MM.1S (cell line): Measurements from ENCODE around the gene CYP4F12.

Experiments
- DNase-seq: peaks from one replicate; pipeline ENCODE4 v3.0.0-alpha.2; 2015
- H2AFZ ChIP-seq: fragments of 300-600 bp; sonication (generic); 2 replicates; pipeline ENCODE4 v1.6.0; 2016; ENCODE audit warnings: antibody characterized with exemption, low read length
- H3F3A ChIP-seq: fragments of 300-600 bp; sonication (generic); 2 replicates; pipeline ENCODE4 v1.6.1; 2016; ENCODE audit warnings: mild to moderate bottlenecking, antibody characterized with exemption, low read length, moderate library complexity, mixed read lengths; ENCODE audit not compliant: insufficient read depth
- H3K27ac ChIP-seq: fragments of 300-600 bp; sonication (generic); 2 replicates; pipeline ENCODE4 v1.5.1; 2016; ENCODE audit warnings: mild to moderate bottlenecking, low read length
- H3K27me3 ChIP-seq: fragments of 300-600 bp; sonication (generic); replicated peaks from 2 replicates; pipeline ENCODE4 v1.6.0; 2016; ENCODE audit warnings: low read length; ENCODE audit not compliant: insufficient read depth
- H3K36me3 ChIP-seq: fragments of 300-600 bp; sonication (generic); replicated peaks from 2 replicates; pipeline ENCODE4 v1.6.1; 2016; ENCODE audit warnings: mild to moderate bottlenecking, low read length, mixed read lengths; ENCODE audit not compliant: insufficient read depth
- H3K4me1 ChIP-seq: fragments of 300-600 bp; sonication (generic); 2 replicates; pipeline ENCODE4 v1.6.1; 2016; ENCODE audit warnings: low read length, mixed read lengths
- H3K4me2 ChIP-seq: fragments of 300-600 bp; sonication (generic); 2 replicates; pipeline ENCODE4 v1.6.0; 2016; ENCODE audit warnings: low read depth, low read length
- H3K4me3 ChIP-seq: fragments of 300-600 bp; sonication (generic); 2 replicates; pipeline ENCODE4 v1.5.1; 2016; ENCODE audit warnings: low read length, mixed read lengths
- H3K79me2 ChIP-seq: fragments of 300-600 bp; sonication (generic); 2 replicates; pipeline ENCODE4 v1.6.1; 2016; ENCODE audit warnings: mixed run types, low read length, mixed read lengths
- H3K9ac ChIP-seq: fragments of 300-600 bp; sonication (generic); 2 replicates; pipeline ENCODE4 v1.6.1; 2016; ENCODE audit warnings: low read length, mixed read lengths
- H3K9me2 ChIP-seq: fragments of 300-600 bp; sonication (generic); replicated peaks from 2 replicates; pipeline ENCODE4 v1.6.1; 2016; ENCODE audit warnings: mild to moderate bottlenecking, low read length, mixed read lengths; ENCODE audit not compliant: insufficient read depth
- H3K9me3 ChIP-seq: fragments of 300-600 bp; sonication (generic); replicated peaks from 2 replicates; pipeline ENCODE4 v1.6.1; 2016; ENCODE audit warnings: mild to moderate bottlenecking, low read length, mixed read lengths; ENCODE audit not compliant: insufficient read depth
- H4K20me1 ChIP-seq: fragments of 300-600 bp; sonication (generic); 2 replicates; pipeline ENCODE4 v1.6.1; 2016; ENCODE audit warnings: mild to moderate bottlenecking, low read length, moderate library complexity, mixed read lengths; ENCODE audit not compliant: insufficient read depth
- EZH2 ChIP-seq: fragments of 300-600 bp; sonication (generic); optimal IDR thresholded peaks from 2 replicates; pipeline ENCODE3; 2017; ENCODE audit warnings: low read depth, mild to moderate bottlenecking, antibody characterized with exemption, low read length, mixed read lengths
- EZH2phosphoT487 ChIP-seq: fragments of 300-600 bp; sonication (generic); IDR thresholded peaks from 2 replicates; pipeline ENCODE4 v1.6.1; 2018; ENCODE audit warnings: antibody characterized with exemption, low read length
- TF ChIP-seq, protein P1 (sequence below): fragments of 300-600 bp; sonication (generic); IDR thresholded peaks from 2 replicates; pipeline ENCODE4 v1.5.1; 2016; ENCODE audit warnings: antibody characterized with exemption, low read length, mixed read lengths

The CYP4F12 gene

DNA sequence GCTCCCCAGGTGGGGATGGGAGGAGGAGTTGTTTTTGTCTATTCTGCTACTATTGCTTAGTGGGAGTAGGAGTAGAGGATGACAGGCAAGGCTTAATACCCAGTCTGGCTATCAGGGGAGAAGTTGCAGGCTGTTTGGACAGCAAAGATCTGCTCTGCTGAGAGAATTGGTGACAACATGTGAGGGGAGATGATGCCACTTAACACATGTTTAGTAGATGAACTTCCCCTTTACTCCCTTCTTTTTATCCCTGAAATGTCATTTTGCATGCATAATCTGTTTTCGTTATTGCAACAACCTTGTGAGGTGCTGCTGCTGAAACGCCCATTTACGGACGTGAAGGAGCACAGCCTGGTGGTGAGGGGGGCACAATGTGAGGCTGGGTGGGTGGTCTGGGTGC is 3.0 kb upstream of the CYP4F12 start:
- Histone ChIP-seq H3K9me3 (no peaks in the 10 kb centered on the region), H3K36me3 (no peaks in the 10 kb centered on the region), H3K4me1 (no peaks in the 10 kb centered on the region), H3K79me2 (no peaks in the 10 kb centered on the region), H3K27me3 (peaks cover 10% of the 10 kb centered on the region; the same call in 1 of the 2 replicates), H2AFZ (no peak overlapping the region), H4K20me1 (no peaks in the 10 kb centered on the region), H3K9me2 (no peaks in the 10 kb centered on the region), H3K27ac (no peak overlapping the region), H3K4me3 (no peak overlapping the region), H3F3A (no peaks in the 10 kb centered on the region), H3K4me2 (no peak overlapping the region), H3K9ac (no peak overlapping the region)
- no peak for TF ChIP-seq EZH2phosphoT487
- TF ChIP-seq EZH2: no peak
- TF ChIP-seq, protein P1, sequence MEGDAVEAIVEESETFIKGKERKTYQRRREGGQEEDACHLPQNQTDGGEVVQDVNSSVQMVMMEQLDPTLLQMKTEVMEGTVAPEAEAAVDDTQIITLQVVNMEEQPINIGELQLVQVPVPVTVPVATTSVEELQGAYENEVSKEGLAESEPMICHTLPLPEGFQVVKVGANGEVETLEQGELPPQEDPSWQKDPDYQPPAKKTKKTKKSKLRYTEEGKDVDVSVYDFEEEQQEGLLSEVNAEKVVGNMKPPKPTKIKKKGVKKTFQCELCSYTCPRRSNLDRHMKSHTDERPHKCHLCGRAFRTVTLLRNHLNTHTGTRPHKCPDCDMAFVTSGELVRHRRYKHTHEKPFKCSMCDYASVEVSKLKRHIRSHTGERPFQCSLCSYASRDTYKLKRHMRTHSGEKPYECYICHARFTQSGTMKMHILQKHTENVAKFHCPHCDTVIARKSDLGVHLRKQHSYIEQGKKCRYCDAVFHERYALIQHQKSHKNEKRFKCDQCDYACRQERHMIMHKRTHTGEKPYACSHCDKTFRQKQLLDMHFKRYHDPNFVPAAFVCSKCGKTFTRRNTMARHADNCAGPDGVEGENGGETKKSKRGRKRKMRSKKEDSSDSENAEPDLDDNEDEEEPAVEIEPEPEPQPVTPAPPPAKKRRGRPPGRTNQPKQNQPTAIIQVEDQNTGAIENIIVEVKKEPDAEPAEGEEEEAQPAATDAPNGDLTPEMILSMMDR: no peak
- DNase-seq: no peak

DNA sequence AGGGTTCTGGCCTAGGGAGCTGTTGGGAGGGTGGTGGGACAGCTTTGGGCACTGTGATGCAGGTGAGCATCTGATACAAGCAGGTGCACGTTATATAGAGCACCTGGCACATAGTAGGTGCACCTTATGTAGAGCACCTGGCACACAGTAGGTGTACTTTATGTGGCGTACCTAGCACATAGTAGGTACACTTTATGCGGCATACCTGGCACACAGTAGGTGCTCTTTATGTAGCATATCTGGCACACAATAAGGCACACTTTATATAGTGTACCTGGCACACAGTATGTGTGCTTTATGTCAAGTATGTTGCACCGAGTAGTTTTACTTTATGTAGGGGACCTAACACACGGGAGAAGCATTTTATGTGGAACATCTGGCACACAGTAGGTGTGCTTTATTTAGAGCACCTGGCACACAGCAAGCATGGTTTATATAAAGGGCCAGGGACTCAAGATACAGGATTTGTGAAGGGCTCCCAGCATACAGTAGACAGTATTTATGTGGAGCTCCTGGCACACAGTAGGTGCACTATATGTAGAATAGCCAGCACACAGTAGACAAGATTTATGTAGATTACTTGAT is 1.6 kb upstream of the CYP4F12 start:
- H4K20me1 ChIP-seq: no peaks in the 10 kb centered on the region
- H3F3A ChIP-seq: no peaks in the 10 kb centered on the region
- no peaks in the 10 kb centered on the region for H3K9me3 ChIP-seq
- no peak for DNase-seq
- no peak overlapping the region for H3K9ac ChIP-seq
- H2AFZ ChIP-seq: no peak overlapping the region
- no peak overlapping the region for H3K4me3 ChIP-seq
- no peak overlapping the region for H3K27ac ChIP-seq
- H3K9me2 ChIP-seq: no peaks in the 10 kb centered on the region
- no peaks in the 10 kb centered on the region for H3K4me1 ChIP-seq
- TF ChIP-seq, protein P1: no peak
- TF ChIP-seq EZH2 (no peak), EZH2phosphoT487 (no peak)
- no peak overlapping the region for H3K4me2 ChIP-seq
- peaks cover 10% of the 10 kb centered on the region; the same call in 1 of the 2 replicates for H3K27me3 ChIP-seq
- H3K36me3 ChIP-seq: no peaks in the 10 kb centered on the region
- H3K79me2 ChIP-seq: no peaks in the 10 kb centered on the region

DNA sequence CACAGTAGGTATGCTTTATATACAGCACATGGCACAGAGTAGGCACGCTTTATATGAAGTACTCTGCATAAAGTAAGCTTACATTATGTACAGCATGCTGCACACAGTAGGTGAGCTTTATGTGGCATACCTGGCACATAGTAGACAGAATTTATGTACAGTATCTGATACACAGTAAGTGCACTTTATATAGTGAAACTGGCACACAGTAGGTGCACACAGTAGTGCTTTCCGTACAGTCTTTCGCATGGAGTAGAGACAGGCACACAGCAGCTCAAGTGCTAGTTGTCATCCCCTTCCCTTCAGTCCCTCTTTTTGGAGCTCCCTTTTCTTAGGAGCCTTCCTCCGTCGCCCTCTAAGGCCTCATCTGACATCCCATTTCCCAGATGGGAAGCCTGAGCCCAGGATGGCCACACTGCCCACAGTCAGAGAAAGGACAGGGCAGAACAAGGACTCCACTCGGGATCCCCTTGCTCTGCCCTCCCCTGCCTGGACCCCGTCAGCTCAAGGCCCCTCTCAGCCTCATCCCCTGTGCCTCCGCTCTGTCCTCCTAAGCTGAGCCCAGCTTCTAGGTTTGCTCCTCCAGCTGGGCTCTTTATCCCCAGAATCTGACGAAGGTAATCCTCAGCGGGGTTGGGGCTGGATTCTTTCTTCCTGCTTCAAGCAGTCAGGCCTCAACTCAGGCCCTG is 852 bp upstream of the CYP4F12 start:
- no peaks in the 10 kb centered on the region for H3K4me1 ChIP-seq
- H3K9me3 ChIP-seq: no peaks in the 10 kb centered on the region
- no peak overlapping the region for H3K27ac ChIP-seq
- H3K9me2 ChIP-seq: no peaks in the 10 kb centered on the region
- no peak overlapping the region for H2AFZ ChIP-seq
- no peak overlapping the region for H3K9ac ChIP-seq
- no peak for TF ChIP-seq EZH2phosphoT487
- no peak for TF ChIP-seq EZH2
- TF ChIP-seq, protein P1: no peak
- no peaks in the 10 kb centered on the region for H3K79me2 ChIP-seq
- H3K27me3 ChIP-seq: peaks cover 10% of the 10 kb centered on the region; the same call in 1 of the 2 replicates
- no peaks in the 10 kb centered on the region for H3F3A ChIP-seq
- no peak overlapping the region for H3K4me3 ChIP-seq
- no peaks in the 10 kb centered on the region for H4K20me1 ChIP-seq
- no peaks in the 10 kb centered on the region for H3K36me3 ChIP-seq
- H3K4me2 ChIP-seq: no peak overlapping the region
- no peak for DNase-seq
